ENCODE data around the gene FRZB. TPM values are rescaled to one million over a fixed set of nuclear protein-coding genes. Genes with fewer than 3 reads are reported as not detected.
A peak's percentile ranks its signal among the peaks of the same experiment; 100 is the strongest.
"Not testable (repeated sequence)": the region's sequence is repeated elsewhere in the genome, so short reads cannot be mapped to it uniquely, and the experiment has no call there.

Gene FRZB
- total RNA-seq, 1 donor from 2014 or later, result 42.5 TPM

GRCh38 chr2:182895169-182895568 lies 28.7 kb upstream of the FRZB start:
- no peak for TF ChIP-seq CTCF (IDR thresholded peaks at IDR 0.05)
- H3K27ac ChIP-seq, result peak overlapping the region; percentile 83 to 85

GRCh38 chr2:182894174-182894573 lies 27.7 kb upstream of the FRZB start:
- no peaks in the 10 kb centered on the region for H3K9me3 ChIP-seq
- H3K27ac ChIP-seq, result peak overlapping the region; percentile 83 to 85
- H3K4me1 ChIP-seq, result peaks cover 6 to 26% of the 10 kb centered on the region in 2 donors
- TF ChIP-seq CTCF (IDR thresholded peaks at IDR 0.05), result no peak
- H3K4me3 ChIP-seq, result no peak overlapping the region
- peak in 1 of 2 donors; percentile 69 for DNase-seq (ENCODE audit: low spot score in 2 of 2)
- no peaks in the 10 kb centered on the region for H3K36me3 ChIP-seq
- H3K27me3 ChIP-seq, result no peaks in the 10 kb centered on the region
- intact Hi-C loops (cut with DNase I), result loop anchor here (10.0 kb wide), 1 partner anchor 49 kb away; no protein-coding TSS in a partner anchor

More at GRCh38 chr2:182895169-182895568, 28.7 kb upstream of the FRZB start:
- H3K4me3 ChIP-seq, result no peak overlapping the region
- H3K27me3 ChIP-seq, result no peaks in the 10 kb centered on the region
- DNase-seq (ENCODE audit: low spot score in 2 of 2), result no peak
- H3K9me3 ChIP-seq, result no peaks in the 10 kb centered on the region
- H3K4me1 ChIP-seq, result peaks cover 6 to 26% of the 10 kb centered on the region in 2 donors
- no peaks in the 10 kb centered on the region for H3K36me3 ChIP-seq
- intact Hi-C loops (cut with DNase I), result loop anchor here (10.0 kb wide), 1 partner anchor 50 kb away; no protein-coding TSS in a partner anchor

DNA sequence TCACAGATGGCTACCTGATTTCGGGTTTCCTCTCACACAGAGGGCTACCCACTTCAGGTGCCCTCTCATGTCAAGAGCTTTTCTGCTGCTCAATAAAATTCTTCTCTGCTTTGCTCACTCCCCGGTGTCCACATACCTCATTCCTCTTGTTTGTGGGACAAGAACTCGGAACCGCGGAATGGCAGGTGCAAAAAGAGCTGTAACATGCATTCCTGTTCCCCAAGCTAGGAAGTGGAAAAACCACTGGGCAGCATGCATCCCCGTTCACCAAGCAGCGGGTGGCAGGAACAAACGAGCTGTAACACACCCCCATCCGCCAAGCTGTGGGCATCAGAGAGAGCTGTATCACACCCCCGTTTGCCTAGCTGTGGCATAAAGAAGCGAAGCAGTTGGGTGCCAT lies 27.2 kb upstream of the FRZB start:
- no peak for TF ChIP-seq CTCF (IDR thresholded peaks at IDR 0.05)
- H3K4me3 ChIP-seq, result no peak overlapping the region
- H3K4me1 ChIP-seq, result peaks cover 6 to 26% of the 10 kb centered on the region in 2 donors
- DNase-seq (ENCODE audit: low spot score in 2 of 2), result no peak
- no peaks in the 10 kb centered on the region for H3K9me3 ChIP-seq
- H3K27me3 ChIP-seq, result no peaks in the 10 kb centered on the region
- intact Hi-C loops (cut with DNase I), result loop anchor here (10.0 kb wide), 1 partner anchor 49 kb away; no protein-coding TSS in a partner anchor
- peak overlapping the region; percentile 83 to 85 for H3K27ac ChIP-seq
- no peaks in the 10 kb centered on the region for H3K36me3 ChIP-seq

DNA sequence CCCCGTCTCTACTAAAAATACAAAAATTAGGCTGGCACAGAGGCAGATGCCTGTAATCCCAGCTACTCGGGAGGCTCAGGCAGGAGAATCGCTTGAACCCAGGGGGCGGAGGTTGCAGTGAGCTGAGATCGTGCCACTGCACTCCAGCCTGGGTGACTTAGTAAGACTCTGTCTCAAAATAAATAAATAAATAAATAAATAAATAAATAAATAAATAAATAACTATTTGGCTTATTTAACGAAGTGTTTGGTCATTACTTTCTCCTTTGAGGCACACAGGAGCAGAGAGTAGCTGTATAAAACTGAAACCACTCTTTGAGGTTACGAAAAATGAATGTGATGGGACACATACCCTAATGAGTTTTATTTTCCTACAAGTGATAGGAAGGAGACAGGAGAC lies 26.6 kb upstream of the FRZB start:
- H3K9me3 ChIP-seq; H3K27me3 ChIP-seq; H3K36me3 ChIP-seq; H3K4me3 ChIP-seq; DNase-seq (ENCODE audit: low spot score in 2 of 2): not testable (repeated sequence)
- H3K4me1 ChIP-seq, result peaks cover 6 to 26% of the 10 kb centered on the region in 2 donors
- intact Hi-C loops (cut with DNase I), result loop anchor here (10.0 kb wide), 1 partner anchor 48 kb away; no protein-coding TSS in a partner anchor
- H3K27ac ChIP-seq, result peak overlapping the region in 1 of 2 donors; percentile 83

GRCh38 chr2:182891611-182892010 lies 25.2 kb upstream of the FRZB start:
- H3K4me1 ChIP-seq, result peaks cover 6 to 36% of the 10 kb centered on the region in 2 donors
- H3K27ac ChIP-seq, result no peak overlapping the region
- no peaks in the 10 kb centered on the region for H3K27me3 ChIP-seq
- no peaks in the 10 kb centered on the region for H3K9me3 ChIP-seq
- no peak overlapping the region for H3K4me3 ChIP-seq
- H3K36me3 ChIP-seq, result no peaks in the 10 kb centered on the region
- DNase-seq (ENCODE audit: low spot score in 2 of 2), result no peak
- intact Hi-C loops (cut with DNase I), result loop anchor here (10.0 kb wide), 1 partner anchor 47 kb away; no protein-coding TSS in a partner anchor
- TF ChIP-seq CTCF (IDR thresholded peaks at IDR 0.05), result no peak

- H3K4me3 ChIP-seq, result no peak overlapping the region
- H3K27ac ChIP-seq, result no peak overlapping the region
Measured at GRCh38 chr2:182890773-182891378, 24.4 kb upstream of the FRZB start.

More at GRCh38 chr2:182890773-182891378, 24.4 kb upstream of the FRZB start:
- DNase-seq (ENCODE audit: low spot score in 2 of 2), result no peak
- H3K9me3 ChIP-seq, result no peaks in the 10 kb centered on the region
- peaks cover 6 to 31% of the 10 kb centered on the region in 2 donors for H3K4me1 ChIP-seq
- H3K27me3 ChIP-seq, result no peaks in the 10 kb centered on the region
- intact Hi-C loops (cut with DNase I), result loop anchor here (10.0 kb wide), 1 partner anchor 46 kb away; no protein-coding TSS in a partner anchor
- no peaks in the 10 kb centered on the region for H3K36me3 ChIP-seq
- TF ChIP-seq CTCF (IDR thresholded peaks at IDR 0.05), result no peak

Measured in ascending aorta (tissue), 2 donors.